WTC11 (cell line): ENCODE data around the gene USH2A. TPM values are rescaled to one million over a fixed set of nuclear protein-coding genes. Genes with fewer than 3 reads are reported as not detected.
A peak's percentile ranks its signal among the peaks of the same experiment; 100 is the strongest.

ENCODE experiments used
- ATAC-seq: fragments of 200-7000 bp; cut with Tn5 transposase; 2 replicates; pipeline ENCODE4 v1.10.0; 2021; ENCODE audit warnings: mild to moderate bottlenecking, moderate library complexity
- CTCF ChIA-PET: fragments of 300-600 bp; sonication (Branson Sonifier 250); formaldehyde crosslinking; loops from one replicate; lab custom pipeline; 2021; ENCODE audit warnings: antibody characterized with exemption; lab: Charles Lee
- POLR2A ChIA-PET: fragments of 350-600 bp; sonication (Branson Sonifier 250); formaldehyde crosslinking; loops from one replicate; lab custom pipeline; 2021; ENCODE audit warnings: antibody characterized with exemption; lab: Charles Lee
- DNase-seq: peaks from one replicate; pipeline ENCODE4 v3.0.0; 2021; ENCODE audit warnings: low spot score
- H3K27ac Mint-ChIP-seq: 2 replicates; pipeline ENCODE4 v1.8.0; 2021; ENCODE audit warnings: mixed read lengths
- H3K27me3 Mint-ChIP-seq: 2 replicates; pipeline ENCODE4 v1.8.0; 2021; ENCODE audit warnings: low read depth, mild to moderate bottlenecking, moderate library complexity, mixed read lengths
- H3K36me3 Mint-ChIP-seq: 2 replicates; pipeline ENCODE4 v1.8.0; 2021; ENCODE audit warnings: mixed read lengths
- H3K4me1 Mint-ChIP-seq: 2 replicates; pipeline ENCODE4 v1.8.0; 2022; ENCODE audit warnings: mixed read lengths
- H3K4me3 Mint-ChIP-seq: 2 replicates; pipeline ENCODE4 v1.8.0; 2021; ENCODE audit warnings: mild to moderate bottlenecking, moderate library complexity, mixed read lengths
- H3K9me3 Mint-ChIP-seq: 2 replicates; pipeline ENCODE4 v1.8.0; 2021; ENCODE audit warnings: mixed read lengths
- ARID4B ChIP-seq: sonication (generic); formaldehyde crosslinking; IDR thresholded peaks from 2 replicates; pipeline ENCODE4 v1.8.0; 2023; ENCODE audit warnings: missing genetic modification reagents, mild to moderate bottlenecking, borderline replicate concordance
- FOXJ3 ChIP-seq: sonication (generic); formaldehyde crosslinking; IDR thresholded peaks from 2 replicates; pipeline ENCODE4 v1.9.0; 2021; ENCODE audit warnings: missing genetic modification reagents, mild to moderate bottlenecking, borderline replicate concordance
- NFE2L1 ChIP-seq: sonication (generic); formaldehyde crosslinking; IDR thresholded peaks from 2 replicates; pipeline ENCODE4 v1.8.1; 2023; ENCODE audit warnings: missing genetic modification reagents
- USF1 ChIP-seq: sonication (generic); formaldehyde crosslinking; IDR thresholded peaks from 2 replicates; pipeline ENCODE4 v1.8.0; 2022; ENCODE audit warnings: mild to moderate bottlenecking, missing genetic modification reagents
- ZBTB21 ChIP-seq: sonication (generic); formaldehyde crosslinking; IDR thresholded peaks from 2 replicates; pipeline ENCODE4 v1.8.1; 2023; ENCODE audit warnings: mild to moderate bottlenecking, missing genetic modification reagents, borderline replicate concordance
- ZNF138 ChIP-seq: sonication (generic); formaldehyde crosslinking; conservative IDR thresholded peaks from 2 replicates; pipeline ENCODE4 v1.8.1; 2022; ENCODE audit warnings: mild to moderate bottlenecking, moderate library complexity, missing genetic modification reagents
- ZNF512 ChIP-seq: sonication (generic); formaldehyde crosslinking; IDR thresholded peaks from 2 replicates; pipeline ENCODE4 v1.8.1; 2022; ENCODE audit warnings: missing genetic modification reagents, borderline replicate concordance
- ZNF671 ChIP-seq: fragments of 250-450 bp; sonication (Bioruptor Pico); IDR thresholded peaks from 2 replicates; pipeline ENCODE4 v1.8.0; 2021; ENCODE audit warnings: mild to moderate bottlenecking
- total RNA-seq: library from RNA; stranded (reverse); gene quantifications from 3 replicates; pipeline ENCODE4 v1.2.3, GENCODE V29; 2021
- TF ChIP-seq, protein P1 (sequence below): sonication (generic); formaldehyde crosslinking; IDR thresholded peaks from 2 replicates; pipeline ENCODE4 v1.8.1; 2023; ENCODE audit warnings: mild to moderate bottlenecking, missing genetic modification reagents, borderline replicate concordance
- TF ChIP-seq, protein P2 (sequence below): sonication (generic); formaldehyde crosslinking; IDR thresholded peaks from 2 replicates; pipeline ENCODE4 v1.8.1; 2022; ENCODE audit warnings: mild to moderate bottlenecking, moderate library complexity, missing genetic modification reagents
- TF ChIP-seq, protein P3 (sequence below): fragments of 250-450 bp; sonication (Bioruptor Pico); IDR thresholded peaks from 2 replicates; pipeline ENCODE4 v1.9.0; 2021; ENCODE audit warnings: mild to moderate bottlenecking, borderline replicate concordance
- TF ChIP-seq, protein P4 (sequence below): sonication (generic); formaldehyde crosslinking; IDR thresholded peaks from 2 replicates; pipeline ENCODE4 v1.8.0; 2022; ENCODE audit warnings: mild to moderate bottlenecking, missing genetic modification reagents

USH2A gene
- total RNA-seq, 1 experiment from 2014 or later = 0.37 TPM

GRCh38 chr1:216186141-216186540 lies 237.1 kb downstream of the USH2A start:
- no peak overlapping the region for H3K4me3 Mint-ChIP-seq
- ATAC-seq = no peak
- POLR2A ChIA-PET = no interaction called here
- CTCF ChIA-PET = no interaction called here
- TF ChIP-seq, protein P1, sequence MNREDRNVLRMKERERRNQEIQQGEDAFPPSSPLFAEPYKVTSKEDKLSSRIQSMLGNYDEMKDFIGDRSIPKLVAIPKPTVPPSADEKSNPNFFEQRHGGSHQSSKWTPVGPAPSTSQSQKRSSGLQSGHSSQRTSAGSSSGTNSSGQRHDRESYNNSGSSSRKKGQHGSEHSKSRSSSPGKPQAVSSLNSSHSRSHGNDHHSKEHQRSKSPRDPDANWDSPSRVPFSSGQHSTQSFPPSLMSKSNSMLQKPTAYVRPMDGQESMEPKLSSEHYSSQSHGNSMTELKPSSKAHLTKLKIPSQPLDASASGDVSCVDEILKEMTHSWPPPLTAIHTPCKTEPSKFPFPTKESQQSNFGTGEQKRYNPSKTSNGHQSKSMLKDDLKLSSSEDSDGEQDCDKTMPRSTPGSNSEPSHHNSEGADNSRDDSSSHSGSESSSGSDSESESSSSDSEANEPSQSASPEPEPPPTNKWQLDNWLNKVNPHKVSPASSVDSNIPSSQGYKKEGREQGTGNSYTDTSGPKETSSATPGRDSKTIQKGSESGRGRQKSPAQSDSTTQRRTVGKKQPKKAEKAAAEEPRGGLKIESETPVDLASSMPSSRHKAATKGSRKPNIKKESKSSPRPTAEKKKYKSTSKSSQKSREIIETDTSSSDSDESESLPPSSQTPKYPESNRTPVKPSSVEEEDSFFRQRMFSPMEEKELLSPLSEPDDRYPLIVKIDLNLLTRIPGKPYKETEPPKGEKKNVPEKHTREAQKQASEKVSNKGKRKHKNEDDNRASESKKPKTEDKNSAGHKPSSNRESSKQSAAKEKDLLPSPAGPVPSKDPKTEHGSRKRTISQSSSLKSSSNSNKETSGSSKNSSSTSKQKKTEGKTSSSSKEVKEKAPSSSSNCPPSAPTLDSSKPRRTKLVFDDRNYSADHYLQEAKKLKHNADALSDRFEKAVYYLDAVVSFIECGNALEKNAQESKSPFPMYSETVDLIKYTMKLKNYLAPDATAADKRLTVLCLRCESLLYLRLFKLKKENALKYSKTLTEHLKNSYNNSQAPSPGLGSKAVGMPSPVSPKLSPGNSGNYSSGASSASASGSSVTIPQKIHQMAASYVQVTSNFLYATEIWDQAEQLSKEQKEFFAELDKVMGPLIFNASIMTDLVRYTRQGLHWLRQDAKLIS (CRISPR knock-in tag) = no peak
- TF ChIP-seq, all 79 proteins: peak for 0
- peaks cover 44% of the 10 kb centered on the region for H3K4me1 Mint-ChIP-seq
- no peaks in the 10 kb centered on the region for H3K27me3 Mint-ChIP-seq
- DNase-seq = no peak
- no peak overlapping the region for H3K27ac Mint-ChIP-seq
- H3K9me3 Mint-ChIP-seq = no peaks in the 10 kb centered on the region
- H3K36me3 Mint-ChIP-seq = no peaks in the 10 kb centered on the region

- H3K27ac Mint-ChIP-seq = peak overlapping the region; percentile 26; the same call in 1 of the 2 replicates
- ChIA-PET POLR2A (no interaction called here), CTCF (interaction anchor here (0.8 to 3.2 kb wide), 4 partner anchors 9 to 37 kb away, joined by 3 to 17 read pairs (median 6); no protein-coding TSS in a partner anchor)
- peaks cover 48% of the 10 kb centered on the region for H3K4me1 Mint-ChIP-seq
- no peaks in the 10 kb centered on the region for H3K9me3 Mint-ChIP-seq
- no peaks in the 10 kb centered on the region for H3K27me3 Mint-ChIP-seq
- DNase-seq = no peak
- H3K4me3 Mint-ChIP-seq = no peak overlapping the region
- no peaks in the 10 kb centered on the region for H3K36me3 Mint-ChIP-seq
- ATAC-seq = no peak
- TF ChIP-seq, protein P2, sequence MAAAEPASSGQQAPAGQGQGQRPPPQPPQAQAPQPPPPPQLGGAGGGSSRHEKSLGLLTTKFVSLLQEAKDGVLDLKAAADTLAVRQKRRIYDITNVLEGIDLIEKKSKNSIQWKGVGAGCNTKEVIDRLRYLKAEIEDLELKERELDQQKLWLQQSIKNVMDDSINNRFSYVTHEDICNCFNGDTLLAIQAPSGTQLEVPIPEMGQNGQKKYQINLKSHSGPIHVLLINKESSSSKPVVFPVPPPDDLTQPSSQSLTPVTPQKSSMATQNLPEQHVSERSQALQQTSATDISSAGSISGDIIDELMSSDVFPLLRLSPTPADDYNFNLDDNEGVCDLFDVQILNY = no peak
- TF ChIP-seq ARID4B (no peak), ZNF512 (CRISPR knock-in tag) (no peak), ZNF671 (CRISPR knock-in tag) (no peak), USF1 (CRISPR knock-in tag) (no peak), FOXJ3 (CRISPR knock-in tag) (no peak), NFE2L1 (CRISPR knock-in tag) (no peak), ZBTB21 (CRISPR knock-in tag) (no peak), ZNF138 (CRISPR knock-in tag) (no peak)
- TF ChIP-seq, protein P3, sequence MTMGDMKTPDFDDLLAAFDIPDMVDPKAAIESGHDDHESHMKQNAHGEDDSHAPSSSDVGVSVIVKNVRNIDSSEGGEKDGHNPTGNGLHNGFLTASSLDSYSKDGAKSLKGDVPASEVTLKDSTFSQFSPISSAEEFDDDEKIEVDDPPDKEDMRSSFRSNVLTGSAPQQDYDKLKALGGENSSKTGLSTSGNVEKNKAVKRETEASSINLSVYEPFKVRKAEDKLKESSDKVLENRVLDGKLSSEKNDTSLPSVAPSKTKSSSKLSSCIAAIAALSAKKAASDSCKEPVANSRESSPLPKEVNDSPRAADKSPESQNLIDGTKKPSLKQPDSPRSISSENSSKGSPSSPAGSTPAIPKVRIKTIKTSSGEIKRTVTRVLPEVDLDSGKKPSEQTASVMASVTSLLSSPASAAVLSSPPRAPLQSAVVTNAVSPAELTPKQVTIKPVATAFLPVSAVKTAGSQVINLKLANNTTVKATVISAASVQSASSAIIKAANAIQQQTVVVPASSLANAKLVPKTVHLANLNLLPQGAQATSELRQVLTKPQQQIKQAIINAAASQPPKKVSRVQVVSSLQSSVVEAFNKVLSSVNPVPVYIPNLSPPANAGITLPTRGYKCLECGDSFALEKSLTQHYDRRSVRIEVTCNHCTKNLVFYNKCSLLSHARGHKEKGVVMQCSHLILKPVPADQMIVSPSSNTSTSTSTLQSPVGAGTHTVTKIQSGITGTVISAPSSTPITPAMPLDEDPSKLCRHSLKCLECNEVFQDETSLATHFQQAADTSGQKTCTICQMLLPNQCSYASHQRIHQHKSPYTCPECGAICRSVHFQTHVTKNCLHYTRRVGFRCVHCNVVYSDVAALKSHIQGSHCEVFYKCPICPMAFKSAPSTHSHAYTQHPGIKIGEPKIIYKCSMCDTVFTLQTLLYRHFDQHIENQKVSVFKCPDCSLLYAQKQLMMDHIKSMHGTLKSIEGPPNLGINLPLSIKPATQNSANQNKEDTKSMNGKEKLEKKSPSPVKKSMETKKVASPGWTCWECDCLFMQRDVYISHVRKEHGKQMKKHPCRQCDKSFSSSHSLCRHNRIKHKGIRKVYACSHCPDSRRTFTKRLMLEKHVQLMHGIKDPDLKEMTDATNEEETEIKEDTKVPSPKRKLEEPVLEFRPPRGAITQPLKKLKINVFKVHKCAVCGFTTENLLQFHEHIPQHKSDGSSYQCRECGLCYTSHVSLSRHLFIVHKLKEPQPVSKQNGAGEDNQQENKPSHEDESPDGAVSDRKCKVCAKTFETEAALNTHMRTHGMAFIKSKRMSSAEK (CRISPR knock-in tag) = no peak
- TF ChIP-seq, protein P4, sequence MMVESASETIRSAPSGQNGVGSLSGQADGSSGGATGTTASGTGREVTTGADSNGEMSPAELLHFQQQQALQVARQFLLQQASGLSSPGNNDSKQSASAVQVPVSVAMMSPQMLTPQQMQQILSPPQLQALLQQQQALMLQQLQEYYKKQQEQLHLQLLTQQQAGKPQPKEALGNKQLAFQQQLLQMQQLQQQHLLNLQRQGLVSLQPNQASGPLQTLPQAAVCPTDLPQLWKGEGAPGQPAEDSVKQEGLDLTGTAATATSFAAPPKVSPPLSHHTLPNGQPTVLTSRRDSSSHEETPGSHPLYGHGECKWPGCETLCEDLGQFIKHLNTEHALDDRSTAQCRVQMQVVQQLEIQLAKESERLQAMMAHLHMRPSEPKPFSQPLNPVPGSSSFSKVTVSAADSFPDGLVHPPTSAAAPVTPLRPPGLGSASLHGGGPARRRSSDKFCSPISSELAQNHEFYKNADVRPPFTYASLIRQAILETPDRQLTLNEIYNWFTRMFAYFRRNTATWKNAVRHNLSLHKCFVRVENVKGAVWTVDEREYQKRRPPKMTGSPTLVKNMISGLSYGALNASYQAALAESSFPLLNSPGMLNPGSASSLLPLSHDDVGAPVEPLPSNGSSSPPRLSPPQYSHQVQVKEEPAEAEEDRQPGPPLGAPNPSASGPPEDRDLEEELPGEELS (CRISPR knock-in tag) = no peak
Measured at GRCh38 chr1:216184126-216184680, 239.0 kb downstream of the USH2A start.
